CD4-positive, alpha-beta T cell (primary cell): ENCODE data around the gene SORCS2. TPM values are rescaled to one million over a fixed set of nuclear protein-coding genes. Genes with fewer than 3 reads are reported as not detected.

Experiments
- ATAC-seq: fragments of 200-7000 bp; cut with Tn5 transposase; one replicate; pipeline ENCODE4 v1.10.0; 2022; ENCODE audit warnings: mild to moderate bottlenecking; ENCODE audit not compliant: poor library complexity
- CTCF ChIA-PET: fragments of 350-600 bp; sonication (Branson Sonifier 250); formaldehyde crosslinking; loops from one replicate; lab custom pipeline; 2021; ENCODE audit warnings: antibody characterized with exemption, inconsistent platforms; lab: Charles Lee
- POLR2A ChIA-PET: fragments of 350-600 bp; sonication (Branson Sonifier 250); formaldehyde crosslinking; loops from one replicate; lab custom pipeline; 2021; ENCODE audit warnings: antibody characterized with exemption, inconsistent platforms; lab: Charles Lee
- DNase-seq, 14 experiments: peaks; one replicate each; pipeline ENCODE4 v3.0.0-alpha.2; 2013 to 2020; ENCODE audit warnings: mixed read lengths in 2 of 14
- H3K27ac ChIP-seq, 2 donors: one replicate each; pipeline versions ENCODE4 v1.5.1 to v1.7.0; 2013; ENCODE audit warnings: low read length in 2 of 2, low read depth in 1 of 2, mild to moderate bottlenecking in 1 of 2
- H3K27me3 ChIP-seq, 2 experiments: 1 replicate in 1 of 2; 2 replicates in 1 of 2; pipeline versions ENCODE4 v1.6.1 to v1.7.0; 2013; ENCODE audit warnings: low read length in 2 of 2, control low read depth in 1 of 2, mild to moderate bottlenecking in 1 of 2, moderate library complexity in 1 of 2; ENCODE audit not compliant: insufficient read depth in 2 of 2, control insufficient read depth in 1 of 2
- H3K36me3 ChIP-seq: one replicate; pipeline ENCODE4 v1.6.1; 2013; ENCODE audit warnings: low read length, control low read depth; ENCODE audit not compliant: insufficient read depth
- H3K4me1 ChIP-seq: one replicate; pipeline ENCODE4 v1.6.1; 2013; ENCODE audit warnings: low read length, control low read depth; ENCODE audit not compliant: insufficient read depth
- H3K4me3 ChIP-seq: one replicate; pipeline ENCODE4 v1.5.1; 2013; ENCODE audit warnings: mild to moderate bottlenecking, low read length, moderate library complexity
- H3K9me3 ChIP-seq, 2 experiments: 1 replicate in 1 of 2; 2 replicates in 1 of 2; pipeline versions ENCODE4 v1.6.1 to v1.7.0; 2013; ENCODE audit warnings: low read length in 2 of 2, mild to moderate bottlenecking in 2 of 2, control low read depth in 1 of 2, moderate library complexity in 1 of 2; ENCODE audit not compliant: control insufficient read depth in 1 of 2, insufficient read depth in 1 of 2
- H3K27ac Mint-ChIP-seq: one replicate; pipeline ENCODE4 v1.8.0; 2020; ENCODE audit warnings: mixed read lengths
- H3K27me3 Mint-ChIP-seq: one replicate; pipeline ENCODE4 v1.8.0; 2021; ENCODE audit warnings: mixed read lengths
- H3K36me3 Mint-ChIP-seq: one replicate; pipeline ENCODE4 v1.8.0; 2021; ENCODE audit warnings: low read depth, mixed read lengths
- H3K4me1 Mint-ChIP-seq: one replicate; pipeline ENCODE4 v1.8.0; 2021; ENCODE audit warnings: low read depth, mixed read lengths
- H3K4me3 Mint-ChIP-seq: one replicate; pipeline ENCODE4 v1.8.0; 2020; ENCODE audit warnings: mild to moderate bottlenecking, mixed read lengths
- H3K9me3 Mint-ChIP-seq: one replicate; pipeline ENCODE4 v1.8.0; 2020; ENCODE audit warnings: mixed read lengths
- intact Hi-C, 2 experiments: fragments of 100-400 bp; cut with DNase I in 1 of 2; cut with micrococcal nuclease in 1 of 2; formaldehyde crosslinking; loops; one replicate each; pipeline versions ENCODE4 v1.15.1 to v1.9.0; 2023 to 2025; cut with DNase I, micrococcal nuclease
- total RNA-seq, 174 experiments: library from RNA in 2 of 174; stranded (reverse) in 2 of 174; gene quantifications; one replicate each; pipeline ENCODE4 v1.2.3 and lab custom pipeline; 2021 to 2026
- TF ChIP-seq, protein P1 (sequence below): fragments of 200-600 bp; IDR thresholded peaks from one replicate; pipeline ENCODE4 v1.8.0; 2022; ENCODE audit warnings: antibody characterized with exemption, mild to moderate bottlenecking

Gene SORCS2
- total RNA-seq, 2 experiments from 2014 or later = not detected

DNA sequence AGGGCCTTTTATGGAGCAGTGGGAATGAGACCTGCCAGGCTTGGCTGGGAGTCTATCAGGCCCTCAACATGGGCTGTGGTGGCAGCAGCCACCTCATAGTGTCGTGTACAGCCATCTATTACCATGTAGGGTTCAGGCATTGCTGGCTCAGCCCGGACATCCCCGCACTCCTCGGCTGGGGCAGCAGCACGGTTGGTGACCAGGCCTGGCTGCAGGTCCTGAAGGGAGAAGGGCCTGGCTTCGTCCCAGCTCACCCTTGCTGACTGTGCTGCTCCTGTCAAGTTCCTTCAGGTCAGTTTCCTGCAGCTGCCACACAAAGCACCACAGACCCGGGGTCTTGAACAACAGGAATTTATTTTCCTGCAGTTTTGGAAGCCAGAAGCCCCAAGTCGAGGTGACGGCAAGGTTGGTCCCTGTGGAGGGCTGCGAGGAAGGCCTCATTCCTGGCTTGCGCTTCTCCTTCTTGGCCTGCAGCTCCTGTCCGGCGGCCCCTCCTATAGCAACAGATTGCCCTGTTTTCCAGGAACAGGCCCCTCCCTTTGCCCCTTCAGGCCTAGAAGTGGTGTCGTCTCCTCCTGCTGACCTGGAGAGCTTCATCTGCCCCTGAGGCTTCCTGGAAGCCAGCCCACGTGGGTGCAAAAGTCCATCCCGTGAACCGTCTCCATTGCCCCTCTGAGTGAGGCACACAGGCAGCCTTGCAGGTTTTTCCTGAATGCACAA lies 25.2 kb upstream of the SORCS2 start:
- Histone ChIP-seq H3K9me3 (no peaks in the 10 kb centered on the region), H3K36me3 (no peaks in the 10 kb centered on the region), H3K4me3 (no peak overlapping the region), H3K27ac (no peak overlapping the region), H3K27me3 (peaks cover 0 to 4% of the 10 kb centered on the region in 2 experiments), H3K4me1 (peaks cover 5% of the 10 kb centered on the region)
- no peak overlapping the region for H3K27ac Mint-ChIP-seq
- H3K4me3 Mint-ChIP-seq = no peak overlapping the region
- intact Hi-C loops = no loop called here
- ATAC-seq (no peak), DNase-seq (no peak)
- no peaks in the 10 kb centered on the region for H3K36me3 Mint-ChIP-seq
- H3K4me1 Mint-ChIP-seq = no peaks in the 10 kb centered on the region
- H3K27me3 Mint-ChIP-seq = no peaks in the 10 kb centered on the region
- ChIA-PET POLR2A (no interaction called here), CTCF (no interaction called here)
- no peaks in the 10 kb centered on the region for H3K9me3 Mint-ChIP-seq
- TF ChIP-seq, protein P1, sequence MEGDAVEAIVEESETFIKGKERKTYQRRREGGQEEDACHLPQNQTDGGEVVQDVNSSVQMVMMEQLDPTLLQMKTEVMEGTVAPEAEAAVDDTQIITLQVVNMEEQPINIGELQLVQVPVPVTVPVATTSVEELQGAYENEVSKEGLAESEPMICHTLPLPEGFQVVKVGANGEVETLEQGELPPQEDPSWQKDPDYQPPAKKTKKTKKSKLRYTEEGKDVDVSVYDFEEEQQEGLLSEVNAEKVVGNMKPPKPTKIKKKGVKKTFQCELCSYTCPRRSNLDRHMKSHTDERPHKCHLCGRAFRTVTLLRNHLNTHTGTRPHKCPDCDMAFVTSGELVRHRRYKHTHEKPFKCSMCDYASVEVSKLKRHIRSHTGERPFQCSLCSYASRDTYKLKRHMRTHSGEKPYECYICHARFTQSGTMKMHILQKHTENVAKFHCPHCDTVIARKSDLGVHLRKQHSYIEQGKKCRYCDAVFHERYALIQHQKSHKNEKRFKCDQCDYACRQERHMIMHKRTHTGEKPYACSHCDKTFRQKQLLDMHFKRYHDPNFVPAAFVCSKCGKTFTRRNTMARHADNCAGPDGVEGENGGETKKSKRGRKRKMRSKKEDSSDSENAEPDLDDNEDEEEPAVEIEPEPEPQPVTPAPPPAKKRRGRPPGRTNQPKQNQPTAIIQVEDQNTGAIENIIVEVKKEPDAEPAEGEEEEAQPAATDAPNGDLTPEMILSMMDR = no peak

DNA sequence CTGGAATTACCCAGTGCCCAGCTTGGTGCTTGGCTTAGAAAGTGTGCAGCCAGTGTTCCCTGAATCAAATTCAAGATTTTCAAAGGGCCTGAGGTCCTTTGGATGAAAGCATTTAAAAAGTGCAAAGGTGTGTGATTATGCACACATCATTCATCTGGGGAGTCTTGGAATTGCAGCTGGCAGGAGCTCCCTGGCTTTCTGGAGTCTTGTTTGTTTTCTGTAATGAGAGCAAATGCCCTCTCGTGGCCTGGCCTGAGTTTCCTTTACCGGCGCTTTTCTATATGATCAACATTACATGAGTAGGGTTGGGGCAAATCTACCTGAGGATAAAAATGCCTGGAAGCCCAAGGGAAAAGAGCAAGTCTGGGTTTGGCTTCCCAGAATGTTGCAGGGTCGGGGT lies 24.6 kb upstream of the SORCS2 start:
- Mint-ChIP-seq H3K9me3 (no peaks in the 10 kb centered on the region), H3K4me3 (no peak overlapping the region), H3K4me1 (no peaks in the 10 kb centered on the region), H3K27me3 (no peaks in the 10 kb centered on the region), H3K27ac (no peak overlapping the region), H3K36me3 (no peaks in the 10 kb centered on the region)
- CTCF ChIA-PET = no interaction called here
- ATAC-seq (no peak), DNase-seq (no peak)
- intact Hi-C loops = no loop called here
- POLR2A ChIA-PET = no interaction called here
- Histone ChIP-seq H3K9me3 (no peaks in the 10 kb centered on the region), H3K4me1 (peaks cover 5% of the 10 kb centered on the region), H3K27ac (no peak overlapping the region), H3K4me3 (no peak overlapping the region), H3K36me3 (no peaks in the 10 kb centered on the region), H3K27me3 (peaks cover 0 to 4% of the 10 kb centered on the region in 2 experiments)
- TF ChIP-seq, protein P1 = no peak

DNA sequence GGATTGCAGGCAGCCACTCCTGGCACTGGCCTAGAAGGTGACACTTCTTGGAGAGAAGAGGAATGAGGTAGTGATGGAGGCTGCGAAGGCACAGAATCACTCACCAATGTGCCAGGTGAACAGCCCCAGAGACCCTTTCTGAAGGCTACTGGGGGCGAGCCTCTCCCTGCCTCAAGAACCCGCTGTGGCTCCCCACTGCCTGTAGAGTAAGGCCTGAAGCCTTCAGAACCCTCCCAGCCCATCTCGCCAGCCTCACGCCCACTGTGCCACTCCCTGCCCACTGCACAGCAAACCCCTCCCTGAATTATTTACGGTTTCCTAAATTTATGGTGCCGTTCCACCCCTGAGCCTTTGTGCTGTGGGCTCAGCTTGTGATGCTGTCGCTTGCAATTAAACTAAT lies 24.2 kb upstream of the SORCS2 start:
- ATAC-seq = no peak
- no peaks in the 10 kb centered on the region for H3K9me3 ChIP-seq
- no peak overlapping the region for H3K27ac Mint-ChIP-seq
- DNase-seq = peak in 1 of 14 experiments; percentile 15
- H3K36me3 ChIP-seq = no peaks in the 10 kb centered on the region
- TF ChIP-seq, protein P1 = no peak
- intact Hi-C loops = no loop called here
- no peak overlapping the region for H3K4me3 ChIP-seq
- no peak overlapping the region for H3K4me3 Mint-ChIP-seq
- POLR2A ChIA-PET = no interaction called here
- H3K4me1 Mint-ChIP-seq = no peaks in the 10 kb centered on the region
- H3K27me3 ChIP-seq = peaks cover 0 to 4% of the 10 kb centered on the region in 2 experiments
- no peaks in the 10 kb centered on the region for H3K27me3 Mint-ChIP-seq
- H3K27ac ChIP-seq = no peak overlapping the region
- no peaks in the 10 kb centered on the region for H3K36me3 Mint-ChIP-seq
- CTCF ChIA-PET = no interaction called here
- H3K9me3 Mint-ChIP-seq = no peaks in the 10 kb centered on the region
- peaks cover 5% of the 10 kb centered on the region for H3K4me1 ChIP-seq
